HG03460 (cell line): ENCODE measurements around the gene AKAP5.
"Not testable (repeated sequence)": the region's sequence is repeated elsewhere in the genome, so short reads cannot be mapped to it uniquely, and the experiment has no call there.

Source experiments
- ATAC-seq: cut with Tn5 transposase; IDR thresholded peaks from one replicate; pipeline ENCODE4 v1.9.1; 2021; ENCODE audit not compliant: unreplicated experiment

The AKAP5 gene

DNA sequence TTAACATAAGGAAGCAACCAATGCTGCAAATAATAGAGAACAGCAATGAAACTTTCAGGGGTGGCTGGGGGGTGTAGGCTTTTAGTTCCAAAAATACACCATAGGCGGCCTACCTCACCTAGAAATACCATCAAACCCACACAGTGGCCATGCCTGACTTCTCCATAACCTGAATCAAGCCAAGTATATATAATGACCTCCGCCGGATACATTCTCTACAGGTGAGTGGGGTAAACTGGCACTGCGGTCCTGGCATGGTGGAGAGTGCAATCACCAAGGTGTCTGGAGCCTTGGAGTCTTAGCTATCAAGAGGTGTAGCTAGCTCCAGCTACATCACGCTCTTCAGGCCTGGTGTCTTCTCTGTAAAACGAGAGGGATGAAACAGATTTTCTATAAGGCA is 37.2 kb downstream of the AKAP5 start:
- ATAC-seq: no peak

DNA sequence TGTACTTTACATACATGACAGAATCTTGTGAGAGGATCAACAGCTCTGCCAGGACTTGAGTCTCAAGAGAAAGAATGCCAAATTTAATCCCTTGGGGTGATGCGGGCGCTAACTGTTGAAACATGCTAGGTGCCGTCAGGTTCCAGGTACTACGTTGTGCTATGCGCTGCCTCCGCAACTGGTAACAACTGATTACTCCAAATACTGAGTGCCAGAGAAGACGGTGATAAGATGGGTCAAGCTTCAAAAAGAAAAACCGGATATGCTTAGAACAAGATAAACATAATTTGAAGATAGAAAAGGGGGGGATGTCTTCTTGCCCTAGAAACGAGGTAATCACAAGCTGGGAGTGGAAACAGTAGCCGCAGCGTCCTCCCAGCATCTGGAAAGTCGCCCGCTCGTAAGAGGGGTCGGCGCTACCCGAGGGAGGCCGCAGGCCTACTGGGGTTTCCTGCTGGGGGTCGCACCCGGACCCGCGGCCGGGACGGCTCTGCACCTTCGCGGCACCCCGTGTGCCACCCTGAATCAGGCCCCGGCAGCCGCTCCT is 37.7 kb downstream of the AKAP5 start:
- peak; percentile 1 for ATAC-seq

DNA sequence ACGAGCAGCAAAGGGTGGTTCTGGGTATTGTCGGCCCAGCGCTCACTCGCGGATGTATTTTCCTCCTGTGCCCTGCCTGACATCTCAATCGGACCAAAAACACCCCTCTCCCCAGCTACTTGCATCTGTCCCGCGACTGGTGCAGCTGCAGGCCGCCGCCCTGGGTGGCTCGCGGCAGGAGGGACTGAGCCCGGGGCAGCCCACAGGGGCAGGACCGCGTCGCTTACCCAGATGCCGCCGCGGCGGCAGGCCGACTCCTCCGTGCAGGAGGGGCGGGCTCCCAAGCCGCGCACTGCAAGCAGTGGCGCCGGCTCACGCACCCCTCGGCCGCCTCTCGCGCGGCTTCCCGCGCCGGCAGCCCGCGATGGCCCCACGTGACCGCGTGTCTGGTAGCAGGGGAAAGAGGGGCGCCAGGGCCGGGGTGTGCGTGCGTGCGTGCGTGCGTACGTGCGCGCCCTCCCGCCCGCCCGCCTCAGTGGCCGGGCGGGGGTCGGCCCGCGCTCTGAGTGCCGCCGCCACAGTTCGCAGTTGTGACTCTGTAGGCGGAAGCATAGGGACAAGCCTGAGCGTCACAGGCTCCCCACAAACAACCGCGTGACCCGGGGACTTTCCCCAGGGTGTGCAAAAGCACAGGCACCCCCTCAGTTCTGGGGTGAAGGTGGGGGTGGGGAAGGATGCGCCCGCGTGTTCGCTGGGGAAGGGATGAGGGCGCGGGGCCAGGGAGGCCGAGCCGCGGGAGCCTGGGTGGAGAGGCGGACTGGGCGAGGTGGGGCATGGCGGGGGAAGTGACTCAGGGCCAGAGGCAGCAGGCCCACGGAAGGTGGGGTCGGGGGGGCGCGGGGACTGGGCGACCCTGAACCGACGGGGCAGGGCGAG is 38.4 kb downstream of the AKAP5 start, which contains the start of gene ZBTB25:
Gene ZBTB25, minus strand, starts transcription at position 405 of the 876 bp plus-strand sequence. CDS start 13,305 bp downstream, outside the sequence.
- ATAC-seq: peak; percentile 53

DNA sequence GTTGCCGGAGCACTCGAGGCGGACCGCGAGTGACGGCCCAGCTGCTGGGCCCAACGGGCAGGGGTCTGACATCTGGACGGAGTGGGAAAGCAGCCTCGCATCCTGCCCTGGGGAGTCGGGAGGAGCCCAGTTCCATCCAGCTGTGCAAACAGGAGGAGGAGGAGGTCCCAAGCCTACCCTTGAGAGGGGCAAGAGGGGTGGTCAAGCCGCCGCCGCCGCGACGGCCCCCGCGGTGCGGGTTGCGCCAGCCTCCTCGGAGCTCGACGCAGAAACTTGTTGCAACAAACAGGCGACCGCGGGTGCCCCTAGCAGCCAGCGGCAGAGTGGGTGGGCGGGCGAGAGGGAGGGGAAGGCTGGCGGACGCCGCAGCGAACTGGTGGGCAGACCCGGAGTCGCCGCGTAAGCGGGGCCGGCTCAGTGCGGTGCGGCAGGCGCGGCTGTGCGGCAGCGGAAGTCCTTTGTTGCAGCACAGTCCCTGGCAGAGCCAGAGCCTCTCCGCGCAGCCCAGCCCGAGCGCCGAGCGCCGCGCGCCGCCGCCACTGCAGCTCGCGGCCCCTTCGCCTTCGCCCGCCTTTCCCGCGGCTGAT is 39.1 kb downstream of the AKAP5 start, which contains the start of gene ZBTB1:
Gene ZBTB1, plus strand, starts transcription at position 461 of the 587 bp plus-strand sequence. CDS start 16,735 bp downstream, outside the sequence.
- peak; percentile 25 for ATAC-seq

DNA sequence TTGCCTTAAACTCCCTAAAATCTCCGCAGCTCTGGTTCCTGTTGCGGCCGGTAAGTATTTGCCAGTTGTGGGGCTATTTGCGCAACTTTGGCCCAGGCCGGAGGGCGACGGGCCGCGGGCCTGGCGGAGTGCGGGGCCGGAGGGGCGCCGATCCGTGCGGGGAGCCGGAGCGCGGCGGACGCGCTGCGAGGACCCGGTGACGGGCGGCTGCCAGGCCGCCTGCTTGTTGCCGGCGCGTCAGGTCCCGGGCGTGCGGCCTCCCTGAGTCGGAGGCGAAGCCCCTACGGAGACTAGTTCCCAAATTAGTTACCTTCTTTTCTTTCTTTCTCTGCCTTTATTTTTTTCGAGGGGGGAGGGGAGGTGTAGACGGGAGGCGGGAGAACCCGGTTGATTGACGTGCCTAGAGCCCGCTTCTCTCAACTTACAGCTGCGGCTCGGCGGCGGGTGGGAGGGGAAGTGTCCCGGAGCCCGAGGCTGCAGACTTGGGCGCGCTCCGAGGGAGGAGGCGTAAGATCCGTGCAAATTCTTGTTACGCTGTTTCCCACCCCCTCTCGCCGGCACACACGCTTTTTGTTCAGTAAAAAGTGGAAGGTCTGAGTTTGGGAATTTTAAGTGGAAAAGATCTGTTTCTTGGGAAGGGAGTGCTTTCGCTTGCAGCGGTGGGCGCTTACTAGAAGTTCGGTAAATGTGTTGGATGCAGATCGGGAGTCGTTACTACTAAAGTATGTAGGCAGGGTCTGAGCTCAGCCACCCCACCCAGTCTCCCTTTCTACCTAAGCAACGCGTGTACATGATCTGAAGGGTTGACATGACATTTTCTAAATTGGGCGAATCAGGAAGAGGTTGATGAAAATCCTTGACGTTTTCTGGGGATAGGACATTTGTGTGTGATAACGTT is 39.8 kb downstream of the AKAP5 start:
- peak; percentile 24 for ATAC-seq

DNA sequence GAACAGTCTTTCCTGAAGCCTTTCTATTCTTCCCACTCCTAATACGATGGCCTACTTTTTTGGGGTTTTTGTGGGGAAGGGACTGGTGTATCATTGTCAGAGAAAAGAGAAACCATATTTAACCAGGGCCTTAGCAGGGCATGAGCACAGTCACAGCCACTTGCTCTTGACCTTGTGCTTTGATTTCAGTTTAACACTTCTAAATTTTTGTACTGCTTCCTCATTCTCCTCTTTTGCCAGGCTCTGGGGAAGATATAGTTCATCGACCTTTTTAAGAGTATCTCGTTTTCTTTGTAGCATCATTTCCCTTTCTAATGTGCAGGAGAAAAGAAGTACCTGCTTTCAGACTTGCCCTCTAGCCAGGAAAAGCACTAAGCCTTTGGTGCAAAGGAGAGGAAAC is 41.4 kb downstream of the AKAP5 start:
- ATAC-seq: no peak

DNA sequence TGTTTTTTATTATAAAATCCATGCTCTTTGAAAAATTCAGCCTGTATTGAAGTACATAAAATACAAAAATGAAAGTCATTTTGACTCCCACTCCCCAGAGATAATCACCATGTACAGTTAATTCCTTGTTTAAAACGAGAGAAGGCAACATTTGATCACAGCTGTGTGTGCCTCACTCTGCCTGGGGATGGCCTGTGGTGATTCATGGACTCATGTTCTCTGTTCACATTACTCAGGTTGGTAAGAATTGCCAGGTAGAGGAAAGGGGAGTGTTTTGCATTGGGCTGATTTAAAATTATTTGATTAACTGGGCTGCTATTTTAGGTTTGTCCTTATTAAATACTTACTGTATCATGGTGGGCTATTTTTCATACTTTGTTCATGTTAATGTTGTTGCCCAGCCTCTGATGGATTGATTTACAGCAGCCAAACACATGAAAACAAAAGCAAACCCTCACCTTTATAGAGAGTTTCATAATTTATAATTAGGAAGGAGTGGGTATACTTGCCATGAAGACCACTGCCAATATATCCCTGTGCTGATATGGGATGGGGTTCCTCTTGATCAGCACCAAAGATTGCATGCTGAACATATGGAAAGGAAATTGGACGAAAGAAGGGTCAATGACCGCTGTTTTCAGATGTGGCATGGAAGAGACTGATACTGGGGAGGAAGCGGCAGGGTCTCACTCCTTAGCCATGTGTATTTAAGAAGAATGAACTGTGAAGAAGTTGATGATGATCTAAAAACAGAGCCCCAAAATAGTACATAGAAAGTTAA is 42.3 kb downstream of the AKAP5 start:
- no peak for ATAC-seq

DNA sequence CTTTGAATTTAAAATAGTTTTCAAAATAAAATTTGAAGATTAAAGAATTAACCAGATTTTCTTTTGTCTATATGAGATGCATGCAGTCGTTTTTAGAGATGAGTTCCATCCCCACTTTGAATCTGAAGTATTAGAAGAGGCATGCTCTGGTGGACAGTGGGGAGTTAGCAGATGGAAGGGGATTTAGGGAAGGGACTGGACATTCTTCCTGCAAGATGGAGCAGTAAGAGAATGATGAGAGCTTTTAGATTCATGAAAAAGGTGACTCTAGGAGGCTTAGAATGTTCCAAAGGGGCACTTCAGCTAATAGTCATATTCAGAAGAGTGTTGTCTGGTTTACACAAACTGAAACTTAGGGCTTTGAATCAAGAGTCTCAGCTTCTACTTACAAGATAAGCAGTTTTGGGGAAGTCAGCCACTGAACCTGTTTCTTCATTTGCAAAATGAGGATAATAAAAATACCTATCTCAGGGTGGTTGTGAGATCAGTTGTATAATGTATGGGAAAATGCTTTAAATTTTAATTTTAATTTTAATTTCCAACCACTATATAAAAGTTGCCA is 43.0 kb downstream of the AKAP5 start:
- ATAC-seq: no peak

DNA sequence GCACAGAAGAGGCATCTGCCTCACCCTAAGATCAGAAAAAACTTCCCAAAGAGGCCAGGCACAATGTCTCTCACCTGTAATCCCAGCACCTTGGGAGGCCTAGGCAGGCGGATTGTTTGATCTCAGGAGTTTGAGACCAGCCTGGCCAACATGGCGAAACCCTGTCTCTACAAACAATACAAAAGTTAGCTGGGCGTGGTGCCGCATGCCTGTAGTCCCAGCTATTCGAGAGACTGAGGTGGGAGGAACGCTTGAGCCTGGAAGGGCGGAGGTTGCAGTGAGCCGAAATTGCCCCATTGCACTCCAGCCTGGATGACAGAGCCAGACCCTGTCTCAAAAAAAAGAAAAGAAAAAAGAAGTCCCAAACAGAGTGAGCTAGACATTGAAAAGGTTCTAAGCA is 43.7 kb downstream of the AKAP5 start:
- ATAC-seq: no peak

DNA sequence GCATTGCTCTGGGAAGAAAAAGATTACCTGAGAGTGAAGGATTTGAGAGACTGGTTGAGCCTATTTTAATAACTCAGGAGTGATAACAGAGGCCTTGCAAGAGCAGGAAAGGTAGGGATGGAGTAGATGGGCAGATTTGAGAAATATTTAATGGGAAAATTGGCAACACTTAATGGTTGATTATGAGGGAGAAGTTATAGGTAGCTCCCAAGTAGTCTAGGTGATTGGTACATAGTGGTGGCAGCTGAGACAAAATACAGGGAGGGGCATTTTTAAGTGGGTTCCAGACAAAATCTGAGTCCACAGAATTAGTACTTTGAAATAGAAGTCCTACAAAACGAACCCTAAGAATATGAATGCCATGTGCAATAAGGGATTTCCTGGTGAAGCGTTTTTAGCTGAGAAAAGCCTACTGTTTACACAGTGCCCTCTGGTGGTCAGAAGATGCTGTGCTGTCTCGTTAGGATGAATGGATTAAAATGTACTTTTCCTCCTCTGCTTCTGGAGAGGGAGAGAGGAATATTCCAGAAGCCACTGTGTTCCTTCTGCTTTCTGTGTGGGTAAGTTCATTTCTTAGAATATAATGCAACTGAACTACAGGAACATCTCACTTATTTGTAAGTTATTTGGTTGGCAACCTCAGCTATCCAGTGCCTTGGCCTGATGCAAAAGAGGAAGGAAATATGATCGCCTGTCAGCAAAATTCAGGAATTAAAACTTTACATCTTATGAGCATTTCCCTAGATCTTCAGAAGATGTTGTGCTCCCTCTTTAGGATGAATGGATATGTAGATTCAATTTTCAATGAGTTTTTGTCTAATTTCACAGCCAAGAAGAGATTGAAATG is 45.7 kb downstream of the AKAP5 start:
- no peak for ATAC-seq

DNA sequence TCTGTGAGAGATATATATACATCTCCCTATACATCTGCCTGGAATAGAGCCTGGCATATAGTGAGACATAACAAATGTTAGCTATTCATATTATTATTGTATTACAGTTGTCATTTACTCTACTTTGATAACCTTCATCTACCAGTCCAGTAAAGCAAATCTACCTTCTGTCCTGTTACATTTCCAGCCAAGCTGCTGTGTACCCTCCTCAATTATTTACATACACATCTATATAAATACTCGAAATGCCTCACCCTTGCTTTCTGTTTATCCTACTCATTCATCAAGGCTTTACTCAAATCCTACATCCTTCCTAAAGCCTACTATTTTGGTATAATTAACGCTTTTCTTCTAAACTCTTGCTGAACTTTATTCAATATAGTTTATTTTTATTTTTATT is 48.0 kb downstream of the AKAP5 start:
- ATAC-seq: no peak

DNA sequence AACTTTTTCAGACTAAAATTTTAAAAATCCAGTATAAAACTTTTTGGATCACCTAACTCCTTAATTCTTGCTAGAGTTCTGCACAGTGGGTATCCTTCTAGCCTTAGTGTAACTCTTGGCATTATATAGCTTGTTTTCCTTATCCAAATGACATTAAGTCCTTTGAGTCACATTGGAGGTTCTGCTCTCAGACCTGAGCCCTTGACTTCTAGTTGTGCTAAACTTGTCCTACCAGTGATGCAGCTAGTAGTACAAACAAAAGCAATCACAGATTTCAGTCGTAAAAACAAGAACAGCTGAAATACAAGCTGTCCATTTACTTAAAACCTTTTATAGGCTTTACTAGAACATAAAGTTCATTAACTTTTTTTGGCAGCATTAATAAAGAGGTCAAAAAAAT is 49.8 kb downstream of the AKAP5 start:
- ATAC-seq: no peak

DNA sequence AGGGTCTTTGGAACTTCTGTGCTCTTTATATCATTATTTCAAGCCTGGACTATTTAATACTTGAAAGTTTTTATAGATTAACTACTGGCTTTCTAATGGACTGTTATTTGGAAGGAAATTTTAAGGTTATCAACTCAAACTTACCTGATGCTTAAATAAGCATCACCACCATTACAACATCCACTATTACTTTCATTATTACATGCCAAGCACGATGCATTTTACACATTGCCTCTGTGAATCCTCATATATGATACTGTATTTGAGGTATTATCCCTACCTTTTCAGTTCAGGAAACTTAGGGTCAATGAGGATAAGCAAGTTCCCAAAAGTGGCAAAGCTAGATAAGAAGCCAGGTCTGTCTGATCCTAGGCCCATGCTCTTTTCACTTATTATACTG is 51.7 kb downstream of the AKAP5 start:
- no peak for ATAC-seq

DNA sequence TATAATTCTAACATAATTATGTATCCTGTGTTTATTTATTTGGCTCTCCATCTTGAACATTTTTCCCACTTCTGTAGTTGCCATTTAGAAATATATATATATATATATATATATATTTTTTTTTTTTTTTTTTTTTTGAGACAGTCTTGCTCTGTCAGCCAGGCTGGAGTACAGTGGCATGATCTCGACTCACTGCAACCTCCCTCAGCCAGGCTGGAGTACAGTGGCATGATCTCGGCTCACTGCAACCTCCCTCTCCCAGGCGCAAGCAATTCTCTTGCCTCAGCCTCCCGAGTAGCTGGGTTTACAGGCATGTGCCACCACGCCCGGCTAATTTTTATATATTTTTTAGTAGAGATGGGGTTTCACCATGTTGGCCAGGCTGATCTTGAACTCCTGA is 52.4 kb downstream of the AKAP5 start:
- ATAC-seq: not testable (repeated sequence)

DNA sequence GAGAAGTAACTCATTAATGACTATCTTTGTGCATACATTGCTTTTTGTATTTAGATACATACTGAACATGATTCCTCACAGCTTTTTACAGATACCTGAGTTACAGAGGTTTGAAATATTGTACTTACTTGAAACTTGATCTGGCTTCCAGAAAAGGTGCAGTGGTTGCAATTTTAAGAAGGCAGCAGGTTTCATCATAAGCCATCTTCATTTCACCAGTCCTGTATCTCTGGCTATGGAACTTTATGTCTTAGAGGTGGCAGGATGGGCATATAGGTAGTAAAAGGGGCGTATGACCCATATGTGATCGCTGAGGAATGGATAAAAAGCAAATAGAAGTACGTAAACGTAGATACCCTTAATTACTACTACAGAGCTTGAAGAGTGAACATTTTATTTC is 52.9 kb downstream of the AKAP5 start:
- ATAC-seq: no peak

DNA sequence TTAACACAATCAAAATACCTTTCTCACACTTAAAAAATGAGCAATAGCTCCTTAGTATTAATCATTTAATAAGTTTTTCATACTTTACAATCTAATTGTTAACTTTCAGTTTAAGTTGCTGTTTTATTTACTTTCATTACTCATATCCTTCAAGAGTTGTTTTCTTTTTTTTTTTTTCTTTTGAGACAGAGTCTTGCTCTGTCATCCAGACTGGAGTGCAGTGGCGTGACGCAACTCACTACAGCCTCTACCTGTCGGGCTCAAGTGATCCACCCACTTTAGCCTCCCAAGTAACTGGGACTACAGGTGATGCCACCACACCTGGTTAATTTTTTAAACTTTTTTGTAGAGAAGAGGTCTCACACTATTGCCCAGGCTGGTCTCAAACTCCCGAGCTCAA is 55.4 kb downstream of the AKAP5 start:
- no peak for ATAC-seq

DNA sequence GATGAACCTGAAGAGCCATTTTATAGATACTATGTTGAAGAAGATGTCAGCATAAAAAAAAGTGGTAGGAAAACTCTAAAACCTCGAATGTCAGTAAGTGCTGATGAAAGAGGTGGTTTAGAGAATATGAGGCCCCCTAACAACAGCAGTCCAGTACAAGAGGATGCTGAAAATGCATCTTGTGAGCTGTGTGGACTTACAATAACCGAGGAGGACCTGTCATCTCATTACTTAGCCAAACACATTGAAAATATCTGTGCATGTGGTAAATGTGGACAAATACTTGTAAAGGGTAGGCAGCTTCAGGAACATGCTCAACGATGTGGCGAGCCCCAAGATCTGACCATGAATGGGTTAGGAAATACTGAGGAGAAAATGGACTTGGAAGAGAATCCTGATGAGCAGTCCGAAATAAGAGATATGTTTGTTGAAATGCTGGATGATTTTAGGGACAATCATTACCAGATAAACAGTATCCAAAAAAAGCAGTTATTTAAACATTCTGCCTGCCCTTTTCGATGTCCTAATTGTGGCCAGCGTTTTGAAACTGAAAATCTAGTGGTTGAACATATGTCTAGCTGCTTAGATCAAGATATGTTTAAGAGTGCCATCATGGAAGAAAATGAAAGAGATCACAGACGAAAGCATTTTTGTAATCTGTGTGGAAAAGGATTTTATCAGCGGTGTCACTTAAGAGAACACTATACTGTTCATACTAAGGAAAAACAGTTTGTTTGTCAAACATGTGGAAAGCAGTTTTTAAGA is 57.5 kb downstream of the AKAP5 start:
- no peak for ATAC-seq
